Heart left ventricle (tissue), 16 donors: ENCODE measurements around the gene S100A13. TPM values are rescaled to one million over a fixed set of nuclear protein-coding genes. Genes with fewer than 3 reads are reported as not detected.

Source experiments
- ATAC-seq, 4 donors: fragments of 200-7000 bp; cut with Tn5 transposase; one replicate each; pipeline ENCODE4 v1.9.1; 2020 to 2022; ENCODE audit warnings: moderate library complexity in 4 of 4, mild to moderate bottlenecking in 3 of 4, moderate number of reproducible peaks in 1 of 4
- DNase-seq, 5 donors: peaks; one replicate each; pipeline ENCODE4 v3.0.0-alpha.2; 2020
- H3K27ac ChIP-seq, 12 donors: fragments of 200-600 bp; sonication (generic) in 4 of 12; one replicate each; pipeline versions ENCODE4 v1.5.0 to v1.8.0; 2016 to 2022; ENCODE audit warnings: mild to moderate bottlenecking in 2 of 12
- H3K27me3 ChIP-seq, 9 donors: fragments of 200-600 bp; sonication (generic) in 2 of 9; one replicate each; pipeline versions ENCODE4 v1.5.1 to v1.8.0; 2016 to 2022; ENCODE audit warnings: mild to moderate bottlenecking in 3 of 9
- H3K36me3 ChIP-seq, 9 donors: fragments of 200-600 bp; sonication (generic) in 2 of 9; one replicate each; pipeline versions ENCODE4 v1.5.0 to v1.8.0; 2018 to 2022; ENCODE audit warnings: mild to moderate bottlenecking in 2 of 9
- H3K4me1 ChIP-seq, 12 donors: fragments of 200-600 bp; sonication (generic) in 4 of 12; one replicate each; pipeline versions ENCODE4 v1.5.0 to v1.8.0; 2016 to 2022; ENCODE audit warnings: mild to moderate bottlenecking in 3 of 12
- H3K4me3 ChIP-seq, 12 donors: fragments of 200-600 bp; sonication (generic) in 4 of 12; one replicate each; pipeline versions ENCODE4 v1.5.0 to v1.8.0; 2017 to 2022; ENCODE audit warnings: mild to moderate bottlenecking in 9 of 12, moderate library complexity in 4 of 12
- H3K9me3 ChIP-seq, 12 donors: fragments of 200-600 bp; sonication (generic) in 4 of 12; one replicate each; pipeline versions ENCODE4 v1.5.0 to v1.8.0; 2016 to 2022; ENCODE audit warnings: mild to moderate bottlenecking in 1 of 12
- CTCF ChIP-seq, 12 donors: fragments of 200-600 bp; sonication (generic) in 4 of 12; IDR thresholded peaks; one replicate each; pipeline versions ENCODE4 v1.5.0 to v1.8.0; 2018 to 2022; ENCODE audit warnings: antibody characterized with exemption in 12 of 12, mild to moderate bottlenecking in 5 of 12
- POLR2A ChIP-seq, 2 donors: fragments of 450-650 bp; IDR thresholded peaks; one replicate each; pipeline ENCODE4 v1.6.1; 2017; ENCODE audit warnings: antibody characterized with exemption in 2 of 2, mild to moderate bottlenecking in 2 of 2, moderate library complexity in 2 of 2
- WGBS, 4 donors: extraction: QIAGEN DNeasy Blood & Tissue Kit in 2 of 4; methylation state at CpG; one replicate each; pipeline versions ENCODE4 v1.1.5 to v1.1.7; 2013 to 2018; 5-methylcytosine and 5-hydroxymethylcytosine counted together
- intact Hi-C, 10 donors: fragments of 100-400 bp; cut with DNase I; formaldehyde crosslinking; loops; one replicate each; pipeline versions ENCODE4 v1.11.1 to v1.14.2; 2022
- polyA plus RNA-seq, 2 donors: library from polyadenylated mRNA; stranded (reverse); fragments of 200-250 nt; gene quantifications; one replicate each; pipeline ENCODE4 v1.2.3, GENCODE V29; 2013
- total RNA-seq, 9 donors: library from RNA; depleted of rRNA in 2 of 9; stranded (reverse); fragments of >200 nt in 2 of 9; fragmentation: NEBNext Ultra II Directional in 3 of 9; extraction: Animal tissue kit (Norgen Biotek cat#: 25700) in 3 of 9; gene quantifications; one replicate each; pipeline versions ENCODE4 v1.1.0 to v1.2.4, GENCODE V29; 2016 to 2023
- donor health status: ischemic (EF 13 %, LVEDD 7.1; RV severe dilation, severe dysfunction).
- donor health status: healthy with polysubstance abuse.
- donor health status: DM: no; HTN: yes; CAD: no.
- donor health status: DM: no; HTN: no; CAD: no.
- donor health status: ischemic (EF 25% LVEDD 6.9; RV normal size, moderate dysfunction).
- donor health status: ischemic (EF 25% LVEDD 5.7; RV mildly dilated, moderate dysfunction).
- donor health status: healthy.
- donor health status: DM: yes; HTN: yes; CAD: no.
- donor health status: ischemic (EF 35%, LVEDD 5.7; RV mildly dilated, moderate dysfunction).
- donor health status: nonischemic (EF 11% LVEDD 7.7; RV severe dilation, severe dysfunction).
- donor health status: DM: yes; HTN: yes; CAD: no.
- donor health status: PGD.
- donor health status: ischemic (EF 29% LVEDD 5.4; RV normal size, mild dysfunction).
- donor health status: nonischemic (EF 23%, LVEDD 6.1; RV moderate dilation, normal function).

The S100A13 gene
- total and polyA plus RNA-seq, 11 donors = 98.1 to 272 (median 138) TPM

- intact Hi-C loops = loop anchor here in 1 of 10 donors (2.0 kb wide), 1 partner anchor 43 kb away; the partner anchor contains the start of gene ILF2
- no peaks in the 10 kb centered on the region for H3K27me3 ChIP-seq
- H3K27ac ChIP-seq = peak within 1 kb of the TSS; percentile 84 to 97 (median 94)
- WGBS, 4 donors = 35 to 55% (median 45%) methylated on average over 4 to 10 of the region's 10 CpGs
- H3K4me3 ChIP-seq = peak within 1 kb of the TSS; percentile 38 to 87 (median 62)
- ATAC-seq = peak; percentile 45 to 72 (median 58)
- peaks cover 1 to 71% (median 49%) of the 10 kb centered on the region in 12 donors for H3K4me1 ChIP-seq
- peak; percentile 77 to 87 (median 82) for DNase-seq
- H3K36me3 ChIP-seq = peaks cover 0 to 24% (median 8%) of the 10 kb centered on the region in 9 donors
- no peaks in the 10 kb centered on the region for H3K9me3 ChIP-seq
- TF ChIP-seq CTCF (IDR thresholded peaks at IDR 0.05) = peak in 3 of 12 donors; percentile 29 to 49 (median 31)
- TF ChIP-seq POLR2A (IDR thresholded peaks at IDR 0.05) = no peak
Observed at GRCh38 chr1:153627715-153628626, 666 bp upstream of the S100A13 start, which contains the start of gene S100A1. TSS of gene S100A1 (plus strand) at chr1:153628434. CDS start at chr1:153630522, 2,088 bp downstream.

- Histone ChIP-seq H3K36me3 (peaks cover 0 to 36% (median 12%) of the 10 kb centered on the region in 9 donors), H3K4me3 (peak overlapping the region; percentile 38 to 87 (median 62)), H3K27ac (peak overlapping the region; percentile 84 to 97 (median 94)), H3K4me1 (peaks cover 0 to 67% (median 42%) of the 10 kb centered on the region in 12 donors), H3K27me3 (no peaks in the 10 kb centered on the region), H3K9me3 (no peaks in the 10 kb centered on the region)
- intact Hi-C loops = no loop called here
- no peak for DNase-seq
- ATAC-seq = no peak
- no peak for TF ChIP-seq CTCF (IDR thresholded peaks at IDR 0.05)
- no peak for TF ChIP-seq POLR2A (IDR thresholded peaks at IDR 0.05)
- WGBS, 4 donors = 55 to 80% (median 59%) methylated on average over 3 of the region's 3 CpGs
Observed at GRCh38 chr1:153626477-153626903, 815 bp downstream of the S100A13 start.

GRCh38 chr1:153624965-153625611 is 2.2 kb downstream of the S100A13 start:
- DNase-seq (no peak), ATAC-seq (no peak)
- 73 to 89% (median 85%) methylated on average over 9 to 10 of the region's 10 CpGs for WGBS, 4 donors
- peak overlapping the region in 1 of 12 donors; percentile 95 for H3K27ac ChIP-seq
- H3K9me3 ChIP-seq = no peaks in the 10 kb centered on the region
- TF ChIP-seq CTCF (IDR thresholded peaks at IDR 0.05) (no peak), POLR2A (IDR thresholded peaks at IDR 0.05) (no peak)
- peaks cover 0 to 58% (median 35%) of the 10 kb centered on the region in 12 donors for H3K4me1 ChIP-seq
- intact Hi-C loops = no loop called here
- H3K36me3 ChIP-seq = peaks cover 0 to 43% (median 13%) of the 10 kb centered on the region in 9 donors
- no peak overlapping the region for H3K4me3 ChIP-seq
- no peaks in the 10 kb centered on the region for H3K27me3 ChIP-seq
